H9 (cell line): ENCODE results near the gene SLC2A11. TPM values are rescaled to one million over a fixed set of nuclear protein-coding genes. Genes with fewer than 3 reads are reported as not detected.
"Not testable (repeated sequence)": the region's sequence is repeated elsewhere in the genome, so short reads cannot be mapped to it uniquely, and the experiment has no call there.

ENCODE experiments used
- DNase-seq: peaks from one replicate; pipeline ENCODE4 v3.0.0-alpha.2; 2017
- H2AFZ ChIP-seq: one replicate; pipeline ENCODE4 v1.6.1; 2013; ENCODE audit warnings: mild to moderate bottlenecking, low read length, control low read depth, moderate library complexity
- H2AK5ac ChIP-seq: 2 replicates; pipeline ENCODE4 v1.6.1; 2013; ENCODE audit warnings: low read length, control low read depth, mixed read lengths; ENCODE audit not compliant: insufficient read length
- H2BK120ac ChIP-seq: one replicate; pipeline ENCODE4 v1.6.1; 2013; ENCODE audit warnings: low read depth, mild to moderate bottlenecking, low read length, control low read depth, inconsistent platforms; ENCODE audit not compliant: poor library complexity, severe bottlenecking
- H2BK12ac ChIP-seq: 2 replicates; pipeline ENCODE4 v1.6.1; 2013; ENCODE audit warnings: low read length, control low read depth, mixed read lengths, low read depth; ENCODE audit not compliant: insufficient read length
- H2BK15ac ChIP-seq: 2 replicates; pipeline ENCODE4 v1.6.1; 2013; ENCODE audit warnings: low read depth, low read length, control low read depth
- H2BK20ac ChIP-seq: one replicate; pipeline ENCODE4 v1.6.1; 2013; ENCODE audit warnings: low read depth, mild to moderate bottlenecking, low read length, control low read depth, inconsistent platforms; ENCODE audit not compliant: poor library complexity, severe bottlenecking
- H2BK5ac ChIP-seq: 2 replicates; pipeline ENCODE4 v1.6.1; 2013; ENCODE audit warnings: low read length, control low read depth, mixed read lengths; ENCODE audit not compliant: insufficient read length
- H3K14ac ChIP-seq: 2 replicates; pipeline ENCODE4 v1.6.1; 2013; ENCODE audit warnings: low read length, control low read depth; ENCODE audit not compliant: insufficient read depth
- H3K18ac ChIP-seq: 2 replicates; pipeline ENCODE4 v1.6.1; 2013; ENCODE audit warnings: low read depth, mild to moderate bottlenecking, mixed read lengths, low read length, control low read depth; ENCODE audit not compliant: insufficient read length
- H3K23ac ChIP-seq: 2 replicates; pipeline ENCODE4 v1.6.1; 2013; ENCODE audit warnings: low read length, control low read depth, mixed read lengths, low read depth; ENCODE audit not compliant: insufficient read length
- H3K23me2 ChIP-seq: 2 replicates; pipeline ENCODE4 v1.6.1; 2013; ENCODE audit warnings: low read depth, mild to moderate bottlenecking, mixed read lengths, low read length, control low read depth; ENCODE audit not compliant: insufficient read length, poor library complexity, severe bottlenecking
- H3K27ac ChIP-seq: 2 replicates; pipeline ENCODE4 v1.5.1; 2013; ENCODE audit warnings: low read length, control low read depth, mixed read lengths, low read depth; ENCODE audit not compliant: insufficient read length
- H3K27me3 ChIP-seq: 2 replicates; pipeline ENCODE4 v1.6.1; 2013; ENCODE audit warnings: low read length, control low read depth, inconsistent platforms; ENCODE audit not compliant: insufficient read depth
- H3K4ac ChIP-seq: 2 replicates; pipeline ENCODE4 v1.6.1; 2013; ENCODE audit warnings: low read depth, mild to moderate bottlenecking, control low read depth, inconsistent platforms, low read length, moderate library complexity
- H3K4me1 ChIP-seq: 2 replicates; pipeline ENCODE4 v1.6.1; 2013; ENCODE audit warnings: low read length, control low read depth, inconsistent platforms; ENCODE audit not compliant: insufficient read depth
- H3K4me2 ChIP-seq: 2 replicates; pipeline ENCODE4 v1.6.1; 2013; ENCODE audit warnings: low read length, control low read depth, mixed read lengths; ENCODE audit not compliant: insufficient read length, insufficient read depth
- H3K56ac ChIP-seq: 2 replicates; pipeline ENCODE4 v1.6.1; 2013; ENCODE audit warnings: low read depth, mild to moderate bottlenecking, mixed read lengths, low read length, control low read depth; ENCODE audit not compliant: insufficient read length
- H3K79me1 ChIP-seq: 2 replicates; pipeline ENCODE4 v1.6.1; 2013; ENCODE audit warnings: low read depth, mild to moderate bottlenecking, moderate library complexity, low read length, control low read depth, inconsistent platforms; ENCODE audit not compliant: insufficient read depth, poor library complexity, severe bottlenecking
- H3K79me2 ChIP-seq: 2 replicates; pipeline ENCODE4 v1.6.1; 2013; ENCODE audit warnings: low read length, control low read depth, inconsistent platforms; ENCODE audit not compliant: insufficient read depth
- H3K9ac ChIP-seq: 2 replicates; pipeline ENCODE4 v1.6.1; 2013; ENCODE audit warnings: low read length, control low read depth, mixed read lengths; ENCODE audit not compliant: insufficient read length; ENCODE audit errors: extremely low read depth
- H3K9me3 ChIP-seq: one replicate; pipeline ENCODE4 v1.6.1; 2013; ENCODE audit warnings: low read depth, low read length, inconsistent platforms; ENCODE audit not compliant: control insufficient read depth
- H3T11ph ChIP-seq: one replicate; pipeline ENCODE4 v1.6.1; 2013; ENCODE audit warnings: mild to moderate bottlenecking, low read length, control low read depth, inconsistent platforms
- H4K20me1 ChIP-seq: one replicate; pipeline ENCODE4 v1.6.1; 2013; ENCODE audit not compliant: control insufficient read depth, insufficient read length, insufficient read depth
- H4K5ac ChIP-seq: 2 replicates; pipeline ENCODE4 v1.6.1; 2013; ENCODE audit warnings: low read depth, mild to moderate bottlenecking, mixed read lengths, low read length, control low read depth; ENCODE audit not compliant: insufficient read length
- H4K8ac ChIP-seq: replicated peaks from 2 replicates; pipeline ENCODE4 v1.6.1; 2013; ENCODE audit warnings: low read length, control low read depth, mixed read lengths, low read depth; ENCODE audit not compliant: insufficient read length
- H4K91ac ChIP-seq: 2 replicates; pipeline ENCODE4 v1.6.1; 2013; ENCODE audit warnings: low read depth, mild to moderate bottlenecking, moderate library complexity, mixed read lengths, low read length, control low read depth; ENCODE audit not compliant: insufficient read length
- H3K27ac Mint-ChIP-seq, 3 experiments: 2 replicates in 2 of 3; 3 replicates in 1 of 3; pipeline ENCODE4 v1.8.0; 2020 to 2021; ENCODE audit warnings: mixed read lengths in 3 of 3, mild to moderate bottlenecking in 1 of 3, moderate library complexity in 1 of 3
- H3K27me3 Mint-ChIP-seq: 2 replicates; pipeline ENCODE4 v1.8.0; 2021; ENCODE audit warnings: low read depth, mild to moderate bottlenecking, moderate library complexity, mixed read lengths
- H3K36me3 Mint-ChIP-seq, 3 experiments: 2 replicates in 2 of 3; 3 replicates in 1 of 3; pipeline ENCODE4 v1.8.0; 2020 to 2021; ENCODE audit warnings: low read depth in 3 of 3, mixed read lengths in 3 of 3; ENCODE audit not compliant: insufficient read depth in 1 of 3
- H3K4me1 Mint-ChIP-seq, 2 experiments: 2 replicates each; pipeline ENCODE4 v1.8.0; 2020; ENCODE audit warnings: mixed read lengths in 2 of 2
- H3K4me3 Mint-ChIP-seq, 2 experiments: 2 replicates in 1 of 2; 3 replicates in 1 of 2; pipeline ENCODE4 v1.8.0; 2020 to 2021; ENCODE audit warnings: mild to moderate bottlenecking in 2 of 2, mixed read lengths in 2 of 2, moderate library complexity in 1 of 2
- H3K9me3 Mint-ChIP-seq, 2 experiments: 2 replicates in 1 of 2; 3 replicates in 1 of 2; pipeline ENCODE4 v1.8.0; 2020; ENCODE audit warnings: mild to moderate bottlenecking in 2 of 2, mixed read lengths in 2 of 2, moderate library complexity in 1 of 2
- WGBS: extraction: QIAGEN DNeasy Blood & Tissue Kit; methylation state at CpG from one replicate; pipeline ENCODE4 v1.1.7; 2013; ENCODE audit warnings: missing lambda C conversion rate, low lambda C conversion rate, mixed read lengths; ENCODE audit not compliant: insufficient read length; ENCODE audit errors: extremely low coverage; 5-methylcytosine and 5-hydroxymethylcytosine counted together
- total RNA-seq: library from RNA; stranded (reverse); gene quantifications from 2 replicates; pipeline ENCODE4 v1.2.1, GENCODE V29; 2021
- TF ChIP-seq, protein P1 (sequence below): fragments of 200-600 bp; sonication (generic); conservative IDR thresholded peaks from 3 replicates; pipeline ENCODE4 v1.8.0; 2021; ENCODE audit warnings: antibody characterized with exemption, mild to moderate bottlenecking

SLC2A11 gene
- total RNA-seq, 1 experiment from 2014 or later, result 15.0 TPM

GRCh38 chr22:23915290-23915689, 57.6 kb downstream of the SLC2A11 start:
- H3K23ac ChIP-seq, result no peak overlapping the region
- H3K23me2 ChIP-seq, result peaks cover 7% of the 10 kb centered on the region
- no peak overlapping the region for H4K91ac ChIP-seq
- H3K9me3 ChIP-seq, result no peaks in the 10 kb centered on the region
- H3K4me1 ChIP-seq, result no peaks in the 10 kb centered on the region
- H3K14ac ChIP-seq, result no peak overlapping the region
- Mint-ChIP-seq H3K9me3 (peaks cover 5 to 16% of the 10 kb centered on the region in 2 experiments; a peak in 3 of 5 replicates), H3K27ac (no peak overlapping the region), H3K27me3 (no peaks in the 10 kb centered on the region), H3K4me1 (peaks cover 13 to 16% of the 10 kb centered on the region in 2 experiments), H3K36me3 (peaks cover 6 to 30% (median 24%) of the 10 kb centered on the region in 3 experiments), H3K4me3 (no peak overlapping the region)
- H3K4ac ChIP-seq, result no peak overlapping the region
- no peak overlapping the region for H2BK5ac ChIP-seq
- H2BK20ac ChIP-seq, result no peak overlapping the region
- no peak overlapping the region for H2BK12ac ChIP-seq
- no peak overlapping the region for H2BK15ac ChIP-seq
- no peak overlapping the region for H2AK5ac ChIP-seq
- no peak overlapping the region for H3T11ph ChIP-seq
- H2AFZ ChIP-seq, result no peak overlapping the region
- DNase-seq, result peak; percentile 8
- H3K56ac ChIP-seq, result no peak overlapping the region
- H3K27me3 ChIP-seq, result no peaks in the 10 kb centered on the region
- no peak overlapping the region for H3K4me2 ChIP-seq
- H3K9ac ChIP-seq, result no peak overlapping the region
- no peak overlapping the region for H2BK120ac ChIP-seq
- H3K18ac ChIP-seq, result no peak overlapping the region
- no CpG with 5 or more reads among the region's 3 CpGs for WGBS
- no peaks in the 10 kb centered on the region for H3K79me2 ChIP-seq
- TF ChIP-seq, protein P1, sequence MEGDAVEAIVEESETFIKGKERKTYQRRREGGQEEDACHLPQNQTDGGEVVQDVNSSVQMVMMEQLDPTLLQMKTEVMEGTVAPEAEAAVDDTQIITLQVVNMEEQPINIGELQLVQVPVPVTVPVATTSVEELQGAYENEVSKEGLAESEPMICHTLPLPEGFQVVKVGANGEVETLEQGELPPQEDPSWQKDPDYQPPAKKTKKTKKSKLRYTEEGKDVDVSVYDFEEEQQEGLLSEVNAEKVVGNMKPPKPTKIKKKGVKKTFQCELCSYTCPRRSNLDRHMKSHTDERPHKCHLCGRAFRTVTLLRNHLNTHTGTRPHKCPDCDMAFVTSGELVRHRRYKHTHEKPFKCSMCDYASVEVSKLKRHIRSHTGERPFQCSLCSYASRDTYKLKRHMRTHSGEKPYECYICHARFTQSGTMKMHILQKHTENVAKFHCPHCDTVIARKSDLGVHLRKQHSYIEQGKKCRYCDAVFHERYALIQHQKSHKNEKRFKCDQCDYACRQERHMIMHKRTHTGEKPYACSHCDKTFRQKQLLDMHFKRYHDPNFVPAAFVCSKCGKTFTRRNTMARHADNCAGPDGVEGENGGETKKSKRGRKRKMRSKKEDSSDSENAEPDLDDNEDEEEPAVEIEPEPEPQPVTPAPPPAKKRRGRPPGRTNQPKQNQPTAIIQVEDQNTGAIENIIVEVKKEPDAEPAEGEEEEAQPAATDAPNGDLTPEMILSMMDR, result no peak
- H4K8ac ChIP-seq, result no peak overlapping the region
- no peaks in the 10 kb centered on the region for H3K79me1 ChIP-seq
- H4K20me1 ChIP-seq, result no peaks in the 10 kb centered on the region
- no peak overlapping the region for H4K5ac ChIP-seq
- H3K27ac ChIP-seq, result no peak overlapping the region

- H3K27ac ChIP-seq, H3K27me3 Mint-ChIP-seq, H3K56ac ChIP-seq, H4K5ac ChIP-seq, H2AFZ ChIP-seq, H3K79me1 ChIP-seq, DNase-seq, H4K8ac ChIP-seq, H2AK5ac ChIP-seq, H3K9ac ChIP-seq, H3K4me3 Mint-ChIP-seq, H3K18ac ChIP-seq, H3K23me2 ChIP-seq, H2BK5ac ChIP-seq, H3K27ac Mint-ChIP-seq, H3K4me1 ChIP-seq, H2BK12ac ChIP-seq, H3K4me2 ChIP-seq, H2BK120ac ChIP-seq, H3K23ac ChIP-seq, H3K79me2 ChIP-seq, H4K91ac ChIP-seq, H3K9me3 Mint-ChIP-seq, H2BK15ac ChIP-seq, H4K20me1 ChIP-seq, H3K9me3 ChIP-seq, H3T11ph ChIP-seq, H2BK20ac ChIP-seq, H3K14ac ChIP-seq, H3K27me3 ChIP-seq, H3K4ac ChIP-seq, H3K4me1 Mint-ChIP-seq: not testable (repeated sequence)
- WGBS, result no CpG with 5 or more reads among the region's 1 CpG
- peaks cover 33 to 62% (median 39%) of the 10 kb centered on the region in 3 experiments for H3K36me3 Mint-ChIP-seq
Observed at GRCh38 chr22:23920267-23920611, 62.6 kb downstream of the SLC2A11 start.
